ENCODE measurements around the gene INPP5E. TPM values are rescaled to one million over a fixed set of nuclear protein-coding genes. Genes with fewer than 3 reads are reported as not detected.
A peak's percentile ranks its signal among the peaks of the same experiment; 100 is the strongest.
"Not testable (repeated sequence)": the region's sequence is repeated elsewhere in the genome, so short reads cannot be mapped to it uniquely, and the experiment has no call there.

Gene INPP5E
- total RNA-seq, 1 donor from 2014 or later, result 16.7 TPM

DNA sequence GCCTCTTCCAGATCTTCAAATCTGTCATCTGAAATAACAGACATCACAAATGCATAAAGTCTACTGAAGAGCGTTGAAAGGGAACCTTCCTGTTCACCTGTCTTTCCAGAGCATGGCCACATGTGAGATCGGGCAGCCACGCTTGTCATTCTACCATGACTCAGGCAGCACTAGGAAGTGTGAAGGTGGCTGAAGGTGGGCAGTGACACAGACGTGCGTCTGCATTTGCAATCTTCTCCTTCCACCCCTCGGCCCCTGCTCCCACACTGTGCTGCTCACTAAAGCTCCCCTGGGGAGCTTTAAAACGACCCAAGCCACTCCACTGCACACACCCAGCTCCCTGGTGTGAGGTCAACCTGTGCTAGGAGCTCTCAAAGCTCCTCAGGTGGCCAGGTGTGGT, 31.7 kb downstream of the INPP5E start:
- Mint-ChIP-seq H3K4me3 (ENCODE audit: unreplicated experiment) (no peak overlapping the region), H3K27ac (ENCODE audit: unreplicated experiment) (peak overlapping the region; percentile 34), H3K36me3 (ENCODE audit: unreplicated experiment) (peaks cover 35% of the 10 kb centered on the region), H3K9me3 (ENCODE audit: unreplicated experiment) (no peaks in the 10 kb centered on the region), H3K4me1 (ENCODE audit: unreplicated experiment) (peaks cover 30% of the 10 kb centered on the region), H3K27me3 (ENCODE audit: unreplicated experiment) (no peaks in the 10 kb centered on the region)
- TF ChIP-seq, protein P1, sequence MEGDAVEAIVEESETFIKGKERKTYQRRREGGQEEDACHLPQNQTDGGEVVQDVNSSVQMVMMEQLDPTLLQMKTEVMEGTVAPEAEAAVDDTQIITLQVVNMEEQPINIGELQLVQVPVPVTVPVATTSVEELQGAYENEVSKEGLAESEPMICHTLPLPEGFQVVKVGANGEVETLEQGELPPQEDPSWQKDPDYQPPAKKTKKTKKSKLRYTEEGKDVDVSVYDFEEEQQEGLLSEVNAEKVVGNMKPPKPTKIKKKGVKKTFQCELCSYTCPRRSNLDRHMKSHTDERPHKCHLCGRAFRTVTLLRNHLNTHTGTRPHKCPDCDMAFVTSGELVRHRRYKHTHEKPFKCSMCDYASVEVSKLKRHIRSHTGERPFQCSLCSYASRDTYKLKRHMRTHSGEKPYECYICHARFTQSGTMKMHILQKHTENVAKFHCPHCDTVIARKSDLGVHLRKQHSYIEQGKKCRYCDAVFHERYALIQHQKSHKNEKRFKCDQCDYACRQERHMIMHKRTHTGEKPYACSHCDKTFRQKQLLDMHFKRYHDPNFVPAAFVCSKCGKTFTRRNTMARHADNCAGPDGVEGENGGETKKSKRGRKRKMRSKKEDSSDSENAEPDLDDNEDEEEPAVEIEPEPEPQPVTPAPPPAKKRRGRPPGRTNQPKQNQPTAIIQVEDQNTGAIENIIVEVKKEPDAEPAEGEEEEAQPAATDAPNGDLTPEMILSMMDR (IDR thresholded peaks at IDR 0.05), result no peak
- DNase-seq (ENCODE audit: extremely low spot score, unreplicated experiment), result no peak

DNA sequence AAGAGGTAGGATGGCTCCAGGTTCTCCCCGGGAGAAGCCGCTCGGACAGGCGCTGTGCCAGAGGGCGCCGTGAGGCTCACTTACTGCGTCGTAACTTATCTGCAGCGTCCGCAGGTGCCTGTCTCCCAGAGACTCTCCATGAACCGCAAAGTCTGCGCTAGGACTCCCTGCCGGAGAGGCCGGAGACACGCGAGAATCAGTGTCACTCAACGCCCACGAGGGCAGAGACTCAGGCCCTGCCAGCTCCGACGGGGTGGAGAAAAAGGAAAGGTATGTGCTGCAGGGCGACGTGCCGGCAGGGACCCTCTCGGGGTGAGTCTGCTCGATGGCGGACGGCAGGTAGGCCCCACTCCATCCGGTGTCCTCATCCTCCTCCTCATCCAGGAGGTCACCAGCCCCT, 32.6 kb downstream of the INPP5E start:
- not testable (repeated sequence) for H3K27ac Mint-ChIP-seq (ENCODE audit: unreplicated experiment); H3K27me3 Mint-ChIP-seq (ENCODE audit: unreplicated experiment); DNase-seq (ENCODE audit: extremely low spot score, unreplicated experiment); H3K4me3 Mint-ChIP-seq (ENCODE audit: unreplicated experiment); H3K9me3 Mint-ChIP-seq (ENCODE audit: unreplicated experiment)
- Mint-ChIP-seq H3K36me3 (ENCODE audit: unreplicated experiment) (peaks cover 33% of the 10 kb centered on the region), H3K4me1 (ENCODE audit: unreplicated experiment) (peaks cover 27% of the 10 kb centered on the region)

DNA sequence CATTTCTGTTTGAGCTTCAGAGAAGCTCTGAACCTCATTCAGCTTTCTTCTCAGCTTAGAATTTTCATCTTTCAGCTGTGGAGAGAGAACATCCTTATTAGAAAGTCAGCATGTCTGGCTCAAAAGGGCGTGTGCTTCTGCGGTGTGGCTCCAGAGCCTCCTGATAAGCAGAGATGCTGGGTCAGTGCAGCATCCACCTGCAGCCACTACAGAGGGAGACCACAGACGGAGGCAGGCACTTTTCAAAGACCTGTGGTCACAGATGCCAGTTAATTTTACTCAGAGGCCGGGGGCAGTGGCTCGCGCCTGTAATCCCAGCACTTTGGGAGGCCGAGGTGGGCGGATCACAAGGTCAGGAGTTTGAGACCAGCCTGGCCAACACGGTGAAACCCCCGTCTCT, 33.7 kb downstream of the INPP5E start:
- not testable (repeated sequence) for DNase-seq (ENCODE audit: extremely low spot score, unreplicated experiment); H3K9me3 Mint-ChIP-seq (ENCODE audit: unreplicated experiment); H3K4me3 Mint-ChIP-seq (ENCODE audit: unreplicated experiment); H3K27me3 Mint-ChIP-seq (ENCODE audit: unreplicated experiment); H3K27ac Mint-ChIP-seq (ENCODE audit: unreplicated experiment)
- peaks cover 33% of the 10 kb centered on the region for H3K36me3 Mint-ChIP-seq (ENCODE audit: unreplicated experiment)
- peaks cover 15% of the 10 kb centered on the region for H3K4me1 Mint-ChIP-seq (ENCODE audit: unreplicated experiment)

DNA sequence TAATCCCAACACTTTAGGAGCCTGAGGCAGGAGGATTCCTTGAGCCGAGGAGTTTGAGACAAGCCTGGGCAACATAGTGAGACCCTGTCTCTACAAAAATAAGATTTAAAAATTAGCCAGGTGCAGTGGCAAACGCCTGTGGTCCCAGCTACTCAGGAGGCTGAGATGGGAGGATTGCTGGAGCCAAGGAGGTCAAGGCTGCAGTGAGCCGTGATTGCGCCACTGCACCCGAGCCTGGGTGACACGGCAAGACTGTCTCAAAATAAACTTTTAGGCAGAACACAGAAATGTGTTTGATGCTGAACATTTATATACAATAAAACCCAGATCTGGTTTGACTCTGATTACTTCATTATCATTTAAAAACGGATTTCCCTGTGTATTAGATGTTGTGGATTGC, 34.2 kb downstream of the INPP5E start:
- Mint-ChIP-seq H3K4me1 (ENCODE audit: unreplicated experiment) (peaks cover 17% of the 10 kb centered on the region), H3K36me3 (ENCODE audit: unreplicated experiment) (peaks cover 33% of the 10 kb centered on the region), H3K27me3 (ENCODE audit: unreplicated experiment) (no peaks in the 10 kb centered on the region), H3K9me3 (ENCODE audit: unreplicated experiment) (no peaks in the 10 kb centered on the region), H3K4me3 (ENCODE audit: unreplicated experiment) (no peak overlapping the region), H3K27ac (ENCODE audit: unreplicated experiment) (no peak overlapping the region)
- DNase-seq (ENCODE audit: extremely low spot score, unreplicated experiment), result no peak
- TF ChIP-seq, protein P1 (IDR thresholded peaks at IDR 0.05), result no peak

DNA sequence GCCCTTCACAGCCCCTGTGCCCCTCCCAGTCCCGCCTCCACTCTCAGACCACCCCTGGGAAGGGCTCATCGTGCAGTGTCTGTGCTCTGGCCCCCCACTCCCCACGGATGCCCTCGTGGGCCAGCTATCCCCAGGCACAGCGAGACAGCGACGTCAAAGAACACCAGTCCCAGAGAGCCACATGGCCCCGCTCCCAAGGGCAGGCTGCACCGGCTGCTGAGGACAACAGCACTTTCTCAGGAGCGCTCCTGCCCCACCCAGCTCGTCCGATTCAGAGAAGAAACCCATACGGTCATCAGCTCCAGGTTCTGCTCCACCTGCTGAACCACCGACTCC, 34.9 kb downstream of the INPP5E start:
- Mint-ChIP-seq H3K4me1 (ENCODE audit: unreplicated experiment) (peaks cover 15% of the 10 kb centered on the region), H3K4me3 (ENCODE audit: unreplicated experiment) (no peak overlapping the region), H3K27me3 (ENCODE audit: unreplicated experiment) (no peaks in the 10 kb centered on the region), H3K9me3 (ENCODE audit: unreplicated experiment) (no peaks in the 10 kb centered on the region), H3K36me3 (ENCODE audit: unreplicated experiment) (peaks cover 33% of the 10 kb centered on the region), H3K27ac (ENCODE audit: unreplicated experiment) (no peak overlapping the region)
- TF ChIP-seq, protein P1 (IDR thresholded peaks at IDR 0.05), result no peak
- DNase-seq (ENCODE audit: extremely low spot score, unreplicated experiment), result no peak

DNA sequence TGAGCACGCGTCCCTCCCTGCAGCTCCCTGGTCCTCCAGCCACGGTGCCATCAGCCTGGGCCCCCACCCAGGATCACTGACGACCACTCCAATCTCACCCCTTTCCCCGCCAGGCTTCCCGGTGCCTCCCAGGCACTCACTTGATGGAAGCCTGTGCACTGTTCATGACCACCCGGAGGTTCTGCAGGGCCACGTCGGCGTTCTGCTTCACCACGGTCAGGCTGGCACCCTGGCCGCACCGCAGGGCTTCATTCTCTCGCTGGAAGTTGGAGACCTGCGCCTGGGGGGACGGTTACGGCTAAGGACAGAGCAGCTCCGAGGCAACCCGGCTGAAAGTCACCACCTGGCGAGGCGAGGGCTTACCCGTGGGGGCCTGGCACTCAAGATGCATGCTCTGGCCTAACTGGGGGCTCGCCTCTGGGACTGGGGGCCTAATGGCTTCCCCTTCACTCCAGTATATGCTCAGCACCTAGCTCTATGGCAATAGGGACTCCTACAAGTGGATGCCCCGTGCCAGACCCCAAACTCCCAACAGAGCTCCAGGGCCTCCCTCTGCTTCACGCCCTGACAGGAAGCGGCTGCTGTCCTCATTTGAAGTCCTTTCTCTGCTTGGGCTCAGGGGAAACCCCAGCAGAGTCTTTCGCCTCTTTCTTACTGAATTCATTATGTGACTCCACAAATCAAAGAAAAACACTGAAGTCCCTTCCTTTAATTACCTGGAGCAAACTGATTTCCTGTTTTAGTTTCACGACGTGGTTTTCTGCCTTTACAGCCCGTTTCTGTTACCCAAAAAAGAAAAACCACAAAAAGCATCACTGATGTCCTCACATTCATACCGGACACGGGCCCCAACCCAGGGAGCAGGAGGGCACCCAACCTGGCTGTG, 35.5 kb downstream of the INPP5E start:
- Mint-ChIP-seq H3K4me1 (ENCODE audit: unreplicated experiment) (peaks cover 11% of the 10 kb centered on the region), H3K36me3 (ENCODE audit: unreplicated experiment) (peaks cover 33% of the 10 kb centered on the region), H3K27ac (ENCODE audit: unreplicated experiment) (no peak overlapping the region), H3K27me3 (ENCODE audit: unreplicated experiment) (no peaks in the 10 kb centered on the region), H3K9me3 (ENCODE audit: unreplicated experiment) (no peaks in the 10 kb centered on the region), H3K4me3 (ENCODE audit: unreplicated experiment) (no peak overlapping the region)
- TF ChIP-seq, protein P1 (IDR thresholded peaks at IDR 0.05), result no peak
- DNase-seq (ENCODE audit: extremely low spot score, unreplicated experiment), result no peak
